Tongue (tissue), 2 donors: ENCODE data around the gene APBB2. TPM values are rescaled to one million over a fixed set of nuclear protein-coding genes. Genes with fewer than 3 reads are reported as not detected.
"Not testable (repeated sequence)": the region's sequence is repeated elsewhere in the genome, so short reads cannot be mapped to it uniquely, and the experiment has no call there.

Source experiments
- DNase-seq: peaks from one replicate; pipeline ENCODE4 v3.0.0-alpha.2; 2015
- total RNA-seq: library from RNA; depleted of rRNA; stranded (reverse); fragments of >200 nt; gene quantifications from one replicate; pipeline ENCODE4 v1.2.3, GENCODE V29; 2014

The APBB2 gene
- total RNA-seq, 1 donor from 2014 or later = 80.0 TPM

DNA sequence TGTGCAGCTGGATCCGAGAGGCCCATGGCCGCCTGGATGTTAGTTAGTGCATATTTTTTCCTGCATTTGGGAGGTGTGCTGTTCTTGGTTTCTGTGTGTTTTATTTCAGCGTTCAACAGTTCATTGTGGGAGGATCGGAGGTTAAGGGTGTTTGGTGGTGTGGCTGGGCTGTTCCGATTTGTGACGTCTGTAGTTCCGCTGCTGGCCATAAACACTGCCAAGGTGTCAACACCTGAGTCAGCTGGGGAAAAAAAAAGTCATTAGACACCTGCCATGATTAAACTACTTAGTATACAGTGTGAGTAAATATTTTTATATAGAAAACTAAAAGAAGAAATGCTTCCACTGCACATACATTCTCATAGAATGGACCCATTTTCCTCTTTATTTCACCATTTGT, 200.2 kb downstream of the APBB2 start:
- no peak for DNase-seq

DNA sequence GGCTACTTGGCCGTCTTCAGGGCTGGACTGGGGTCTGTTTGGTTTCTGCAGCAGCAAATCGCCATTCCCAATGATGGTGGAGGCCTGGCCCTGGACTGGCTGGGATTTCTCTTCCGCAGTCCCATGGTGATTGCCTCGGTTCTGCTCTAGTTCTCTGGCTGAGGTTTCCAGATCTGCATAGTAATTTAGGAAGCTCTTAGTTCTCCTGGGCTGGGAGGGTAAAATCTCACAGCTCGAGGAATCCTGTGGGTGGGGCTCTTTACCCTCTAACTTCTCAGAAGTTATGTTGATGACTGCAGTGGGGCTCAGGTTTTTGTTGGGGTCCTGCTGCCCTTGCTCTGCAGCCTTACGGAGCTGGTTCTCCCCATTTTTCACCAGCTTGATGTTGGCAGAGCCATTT, 200.6 kb downstream of the APBB2 start:
- DNase-seq = no peak

DNA sequence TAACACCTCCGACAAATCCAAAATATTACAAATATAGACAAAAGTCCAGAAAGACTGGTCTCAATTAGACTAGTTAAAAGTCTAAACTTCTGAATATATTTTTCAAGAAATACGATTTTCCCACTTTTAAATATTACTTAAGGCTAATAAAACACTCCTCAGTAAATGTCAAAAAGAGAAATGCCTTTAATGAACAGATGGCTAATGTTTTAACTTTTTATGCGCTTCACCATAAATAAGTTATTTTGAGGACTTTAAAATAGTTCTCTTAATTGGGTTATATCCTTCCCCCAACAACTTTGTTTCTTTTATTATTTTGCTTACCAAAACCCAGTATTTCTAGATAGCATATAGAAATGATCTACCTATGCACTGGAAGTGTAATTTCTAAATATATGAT, 201.4 kb downstream of the APBB2 start:
- no peak for DNase-seq

DNA sequence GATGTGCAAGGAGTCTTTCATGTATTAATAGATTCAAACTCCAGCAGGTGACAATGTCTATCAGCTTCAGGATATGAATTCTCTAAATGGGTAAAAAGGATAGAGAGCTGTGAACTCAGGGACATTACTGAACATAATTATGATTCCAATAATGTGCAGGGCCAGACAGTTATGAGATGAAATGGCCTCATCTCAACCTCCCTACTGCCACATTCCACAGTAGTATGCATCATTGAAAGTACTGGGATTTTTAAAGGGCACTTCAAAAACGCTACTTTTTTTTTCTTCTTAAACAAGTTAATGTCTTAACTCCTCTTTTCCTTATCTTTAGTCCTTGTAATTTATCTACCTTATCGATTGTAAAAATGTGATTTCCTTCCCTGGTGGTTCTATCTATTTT, 202.0 kb downstream of the APBB2 start:
- no peak for DNase-seq

DNA sequence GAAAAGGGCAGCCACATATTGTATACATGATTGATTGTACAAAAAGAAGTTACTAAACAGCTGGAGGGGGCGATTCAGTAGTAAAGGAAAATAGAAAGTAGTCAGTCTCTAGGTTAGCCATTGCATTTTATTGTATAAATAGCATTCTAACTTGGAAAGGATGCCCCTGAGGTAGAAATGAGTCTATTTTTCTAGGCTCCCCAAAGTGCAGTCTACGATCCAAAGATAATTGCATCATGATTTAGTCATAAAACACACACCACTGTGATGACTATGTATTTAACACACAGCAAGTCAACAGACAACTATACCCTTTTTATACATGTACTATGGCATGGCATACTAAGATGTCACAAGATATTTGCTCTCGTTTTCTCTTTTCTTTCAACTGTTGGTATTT, 204.9 kb downstream of the APBB2 start:
- no peak for DNase-seq

DNA sequence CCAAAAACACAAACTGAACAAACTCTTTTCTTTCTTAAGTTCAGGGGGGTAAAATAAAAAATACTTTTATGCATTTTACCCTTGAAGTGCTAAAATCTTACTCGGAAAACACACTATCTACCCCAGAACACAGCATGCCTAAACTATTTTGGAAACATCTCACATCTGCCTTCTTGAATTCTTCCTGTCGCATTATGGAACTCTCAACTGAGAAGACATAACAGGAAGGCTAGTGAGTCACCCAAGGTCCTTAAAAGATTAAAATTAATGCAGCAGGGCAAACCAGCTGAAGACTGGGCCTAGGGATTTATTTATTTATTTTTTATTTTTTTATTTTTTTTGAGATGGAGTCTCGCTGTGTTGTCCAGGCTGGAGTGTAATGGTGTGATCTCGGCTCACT, 208.2 kb downstream of the APBB2 start:
- DNase-seq = no peak

DNA sequence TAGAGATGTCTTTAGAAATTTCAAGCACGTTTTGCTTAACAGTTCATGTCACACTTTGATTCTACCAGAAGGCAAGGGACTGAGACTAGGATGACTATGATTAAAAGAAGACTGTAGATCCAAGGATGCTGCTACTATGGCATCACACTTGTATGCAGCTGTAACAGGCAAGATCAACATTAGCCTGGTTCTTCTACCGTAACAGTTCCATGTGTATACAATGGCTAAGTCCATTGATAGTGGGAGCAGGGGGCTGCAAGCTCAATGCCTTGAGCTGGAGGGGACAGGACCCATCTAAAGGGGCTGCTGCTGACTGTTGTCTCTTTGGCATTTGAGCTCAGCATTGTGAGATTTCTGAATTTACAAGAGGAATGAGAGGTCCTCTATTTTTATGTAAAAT, 212.0 kb downstream of the APBB2 start:
- DNase-seq = no peak

DNA sequence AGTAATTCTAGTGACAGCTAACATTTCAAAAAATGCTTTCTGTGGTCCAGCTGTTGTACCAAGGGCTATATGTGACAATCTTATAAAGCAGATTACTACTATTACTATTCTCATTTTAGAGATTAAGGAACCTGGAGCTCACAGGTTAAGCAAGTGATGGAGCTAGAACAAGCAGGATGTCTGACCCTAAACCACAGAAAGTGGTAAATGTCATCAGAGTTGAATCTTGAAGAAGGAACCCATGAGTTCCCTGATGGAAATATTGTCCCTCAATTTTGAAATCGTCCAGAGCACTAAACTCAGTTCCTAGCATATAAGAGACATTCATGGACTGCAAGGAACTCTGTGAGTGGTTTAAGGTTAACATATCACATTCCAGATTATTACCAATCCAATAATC, 214.0 kb downstream of the APBB2 start:
- no peak for DNase-seq

DNA sequence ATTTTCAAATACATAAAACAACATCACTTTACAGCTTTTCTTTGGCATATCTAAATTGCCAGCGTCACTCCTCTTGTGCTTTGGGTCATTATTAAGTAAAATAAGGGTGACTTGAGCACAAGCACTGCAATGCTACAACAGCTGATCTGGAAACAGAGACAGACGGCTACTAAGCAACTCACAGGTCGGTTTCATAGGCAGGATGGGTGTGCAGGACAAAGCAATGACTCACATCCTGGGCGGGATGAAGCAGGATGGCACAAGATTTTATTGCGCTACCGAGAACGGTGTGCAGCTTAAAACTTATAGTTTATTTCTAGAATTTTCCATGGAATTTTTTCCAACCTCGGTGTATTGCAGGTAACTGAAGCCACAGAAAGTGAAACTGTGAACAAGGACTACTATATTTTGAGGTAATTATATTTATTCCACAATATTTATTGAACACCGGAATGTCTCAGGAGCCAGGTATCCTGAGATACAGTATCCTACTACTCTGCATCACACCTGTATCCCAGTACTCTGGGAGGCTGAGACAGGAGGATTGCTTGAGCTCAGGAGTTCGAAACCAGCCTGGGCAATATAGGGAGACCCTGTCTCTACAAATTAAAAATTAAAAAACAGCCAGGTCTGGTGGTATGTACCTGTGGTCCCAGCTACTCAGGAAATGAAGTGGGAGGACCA, 215.5 kb downstream of the APBB2 start:
- DNase-seq = no peak

DNA sequence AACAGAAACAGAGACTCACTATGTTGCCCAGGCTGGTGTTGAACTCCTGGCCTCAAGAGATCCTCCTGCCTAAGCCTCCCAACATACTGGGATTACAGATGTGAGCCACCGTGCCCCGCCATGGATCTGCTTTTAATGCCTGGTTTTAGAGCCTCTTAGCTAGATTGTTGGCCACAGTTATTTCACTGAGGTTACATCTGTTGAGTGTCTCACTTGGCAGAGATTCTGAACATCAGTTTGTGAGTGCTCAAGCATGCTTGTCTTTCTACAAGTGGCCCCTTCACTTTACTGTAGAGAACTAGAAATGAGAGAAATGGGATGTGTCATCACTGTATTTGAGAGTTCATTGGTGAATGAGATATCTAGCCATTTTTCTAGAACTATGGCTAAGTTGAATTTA, 218.5 kb downstream of the APBB2 start:
- no peak for DNase-seq

DNA sequence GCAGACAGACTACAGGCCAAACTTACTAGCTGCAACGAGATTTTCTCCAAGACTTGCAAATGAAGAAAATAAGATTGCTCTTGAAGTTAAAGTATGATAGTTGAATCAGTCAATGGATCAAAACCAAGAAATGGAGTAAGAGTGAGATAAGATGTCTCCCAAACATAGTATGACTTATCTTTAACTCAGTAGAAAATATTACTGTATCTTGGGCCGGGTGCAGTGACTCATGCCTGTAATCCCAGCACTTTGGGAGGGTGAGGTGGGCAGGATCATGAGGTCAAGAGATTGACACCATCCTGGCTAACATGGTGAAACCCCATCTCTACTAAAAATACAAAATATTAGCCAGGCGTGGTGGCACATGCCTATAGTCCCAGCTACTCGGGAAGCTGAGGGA, 220.0 kb downstream of the APBB2 start:
- DNase-seq = not testable (repeated sequence)

DNA sequence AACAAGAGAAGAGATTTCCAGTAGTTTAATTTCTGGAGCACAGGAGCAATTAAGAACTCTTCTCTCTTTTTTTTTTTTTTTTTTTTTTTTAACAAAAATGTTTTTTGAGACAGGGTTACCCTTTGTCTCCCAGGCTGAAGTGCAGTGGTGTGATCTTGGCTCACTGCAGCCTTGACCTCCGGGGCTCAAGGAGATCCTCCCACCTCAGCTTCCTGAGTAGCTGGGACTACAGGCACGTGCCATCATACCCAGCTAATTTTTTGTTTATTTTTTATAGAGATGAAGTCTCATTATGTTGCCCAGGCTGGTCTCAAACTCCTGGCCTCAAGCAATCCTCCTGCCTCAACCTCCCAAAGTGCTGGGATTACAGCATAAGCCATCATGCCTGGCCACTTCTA, 221.0 kb downstream of the APBB2 start:
- not testable (repeated sequence) for DNase-seq

DNA sequence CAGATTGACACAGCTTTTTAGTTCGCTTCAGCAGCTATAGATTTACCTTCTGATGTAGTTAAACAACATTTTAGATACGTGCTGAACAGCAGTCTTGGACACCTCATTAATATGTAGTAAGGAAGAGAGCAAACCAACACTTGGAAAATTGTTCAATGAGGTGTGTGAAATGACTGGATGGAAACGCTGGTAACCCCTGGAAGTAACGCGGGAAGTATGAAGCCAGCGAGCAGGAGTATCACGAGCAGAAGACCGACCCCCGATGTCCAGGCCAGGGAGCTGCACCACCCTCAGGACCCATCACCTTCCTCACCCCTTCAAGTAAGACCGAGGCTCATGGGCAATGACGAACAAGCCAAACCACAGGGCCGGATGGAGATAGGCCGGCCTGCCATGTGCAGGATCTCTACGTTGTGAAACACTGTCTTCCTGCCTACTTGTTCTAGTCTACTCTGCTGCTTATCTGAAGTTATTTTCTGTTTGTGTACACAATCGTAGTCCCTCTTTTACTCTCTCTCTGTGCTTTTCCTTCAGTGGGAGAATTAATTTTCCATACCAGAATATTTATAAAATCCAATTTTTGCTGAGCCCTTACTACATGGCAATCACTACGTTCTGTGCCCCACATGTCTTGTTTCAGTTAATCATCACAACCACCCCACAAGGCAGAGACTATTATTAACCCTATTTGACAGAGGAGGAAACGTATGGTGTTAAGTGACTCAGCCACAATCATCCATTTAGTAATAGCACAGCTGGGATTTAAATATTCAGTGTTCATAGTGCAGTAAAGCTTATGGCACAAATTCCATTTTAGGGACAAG, 221.7 kb downstream of the APBB2 start:
- no peak for DNase-seq

DNA sequence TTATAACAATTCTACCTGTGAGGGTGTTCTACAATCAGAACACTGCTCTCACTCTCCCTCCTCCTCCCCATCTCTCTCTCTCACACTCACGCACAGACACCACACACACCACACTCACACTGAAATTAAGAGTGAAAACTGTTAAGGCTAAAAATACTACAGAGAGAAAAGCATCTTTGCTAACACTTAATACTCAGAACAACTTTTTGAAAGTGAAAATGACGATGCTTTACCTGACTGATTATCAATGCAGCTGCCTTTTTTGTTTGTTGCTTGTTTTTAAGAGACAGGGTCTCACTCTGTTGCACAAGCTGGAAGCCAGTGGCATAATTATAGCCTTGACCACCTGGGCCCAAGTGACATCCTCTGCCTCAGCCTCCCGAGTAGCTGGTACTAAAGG, 222.4 kb downstream of the APBB2 start:
- DNase-seq = no peak

DNA sequence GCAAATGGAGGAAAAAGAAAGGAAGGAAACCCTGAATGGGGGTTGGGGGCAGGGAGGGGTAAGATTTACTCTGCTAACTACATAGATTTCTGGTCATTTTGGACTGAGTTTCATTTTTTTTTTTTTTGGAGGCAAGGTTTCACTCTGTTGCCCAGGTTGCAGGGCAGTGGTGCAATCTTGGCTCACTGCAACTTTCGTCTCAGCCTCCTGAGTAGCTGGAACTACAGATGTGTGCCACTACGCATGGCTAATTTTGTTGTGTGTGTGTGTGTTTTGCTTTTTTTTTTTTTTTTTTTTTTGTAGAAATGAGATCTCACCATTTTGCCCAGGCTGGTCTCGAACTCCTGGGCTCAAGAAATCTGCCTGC, 223.5 kb downstream of the APBB2 start:
- DNase-seq = no peak

DNA sequence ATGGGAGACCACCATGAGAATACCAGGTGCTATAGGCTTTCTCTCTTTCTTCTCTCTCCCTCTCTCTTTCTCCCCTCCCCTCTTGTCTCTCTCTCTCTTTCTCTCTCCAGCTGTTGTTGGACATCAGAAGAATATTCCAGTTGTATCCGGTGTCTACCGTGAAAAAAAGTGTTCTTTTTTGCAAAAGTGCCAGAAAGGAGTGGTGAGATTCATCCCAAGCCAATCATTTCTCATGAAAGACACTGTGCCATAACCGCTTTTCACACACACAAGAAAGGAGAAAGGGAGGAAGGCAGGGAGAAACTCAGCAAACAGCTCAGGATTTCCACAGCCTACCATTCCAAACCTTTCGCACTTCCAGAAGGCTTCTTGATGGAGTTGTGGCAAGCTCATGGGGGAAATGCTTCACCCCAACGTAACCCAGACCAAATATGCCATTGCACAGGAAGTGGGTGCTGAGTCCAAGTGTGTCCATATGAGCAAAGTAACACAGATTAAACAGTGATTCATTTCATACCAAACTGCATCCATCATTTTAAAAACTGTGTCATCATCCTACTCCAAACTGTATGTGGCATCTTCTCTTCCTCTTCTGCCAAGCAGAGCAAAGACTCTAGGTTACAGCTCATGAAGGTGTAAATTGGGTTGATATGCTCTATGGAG, 224.0 kb downstream of the APBB2 start:
- DNase-seq = peak; percentile 48

DNA sequence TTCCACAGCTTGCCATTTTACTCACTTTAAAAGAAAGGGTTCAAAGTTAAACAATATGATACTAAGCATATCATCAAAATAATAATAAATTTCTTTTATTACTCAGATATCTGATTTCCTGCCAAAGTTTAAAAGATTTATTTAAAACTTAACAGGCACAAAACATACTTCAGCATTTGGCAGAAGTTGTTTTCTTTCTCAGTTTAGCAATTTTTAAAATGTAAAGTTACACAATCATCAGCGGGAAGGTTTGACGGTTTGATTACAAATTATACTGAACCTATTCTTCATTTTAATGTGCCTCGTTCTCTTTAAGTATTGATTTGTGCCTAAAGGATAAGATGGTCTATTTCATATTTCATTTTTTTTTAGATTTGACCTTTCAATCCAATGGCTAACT, 227.2 kb downstream of the APBB2 start:
- no peak for DNase-seq

DNA sequence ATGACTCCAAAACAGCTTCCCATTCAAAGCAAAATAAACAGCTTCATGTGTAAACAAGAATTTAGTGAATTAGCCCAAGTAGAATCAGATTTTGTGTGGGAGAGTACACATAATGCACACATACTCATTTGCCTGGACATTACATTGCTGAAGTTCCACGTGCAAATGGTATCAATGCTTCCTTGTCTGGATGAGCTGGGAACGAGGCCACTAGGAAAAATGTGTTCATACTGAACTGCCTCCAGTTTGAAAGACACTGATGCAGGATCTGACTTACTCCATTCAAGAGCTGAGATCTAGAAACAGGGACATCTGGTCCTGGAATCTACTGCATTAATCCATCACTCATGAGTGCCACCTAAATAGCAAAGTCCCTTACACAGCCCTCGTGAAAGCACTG, 228.0 kb downstream of the APBB2 start:
- peak; percentile 22 for DNase-seq

DNA sequence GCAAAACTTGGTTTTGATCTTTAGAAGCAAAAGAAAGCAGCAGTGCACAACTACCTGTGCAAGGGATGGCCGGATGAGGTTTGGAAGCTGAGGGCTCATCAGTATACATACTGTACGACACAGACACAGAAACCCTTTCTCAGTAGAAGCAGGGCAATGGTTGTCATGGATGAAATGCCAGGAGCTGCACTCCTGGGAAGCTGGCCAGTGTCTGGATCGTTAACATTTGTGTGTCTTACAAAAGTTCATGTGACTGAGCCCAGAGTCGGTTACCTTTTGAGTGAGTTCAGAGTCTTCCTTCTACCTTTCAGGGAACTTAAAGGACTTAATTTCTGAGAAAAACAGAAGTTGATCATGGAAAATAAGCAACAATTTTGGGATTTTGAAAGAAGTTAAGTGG, 230.3 kb downstream of the APBB2 start:
- no peak for DNase-seq

DNA sequence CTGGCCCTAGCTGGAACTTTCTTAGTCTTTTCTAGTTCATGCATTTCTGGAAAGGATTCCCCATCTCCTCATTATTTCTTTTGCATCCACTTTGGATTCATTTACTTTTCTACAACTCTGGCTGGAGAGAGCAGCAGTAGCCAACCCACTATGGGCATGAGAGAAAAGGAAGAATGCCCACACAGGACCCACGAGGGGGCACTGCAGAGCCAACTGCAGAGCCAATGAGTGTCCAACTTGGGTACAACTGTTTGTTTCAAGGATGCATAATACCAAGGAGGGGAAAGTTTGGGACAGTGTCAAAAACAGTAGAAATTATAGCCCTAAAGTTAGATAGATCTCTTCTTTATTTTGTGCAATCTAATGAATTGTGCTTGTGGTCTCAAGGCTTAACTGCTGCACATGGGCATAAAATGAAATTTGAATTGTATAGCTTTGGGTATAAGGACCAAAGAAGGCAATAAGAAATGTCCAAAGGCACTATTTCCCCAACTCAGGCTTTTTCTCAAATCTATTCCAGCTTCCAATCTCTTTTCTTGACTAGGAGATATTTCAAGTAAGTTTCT, 233.9 kb downstream of the APBB2 start:
- no peak for DNase-seq

DNA sequence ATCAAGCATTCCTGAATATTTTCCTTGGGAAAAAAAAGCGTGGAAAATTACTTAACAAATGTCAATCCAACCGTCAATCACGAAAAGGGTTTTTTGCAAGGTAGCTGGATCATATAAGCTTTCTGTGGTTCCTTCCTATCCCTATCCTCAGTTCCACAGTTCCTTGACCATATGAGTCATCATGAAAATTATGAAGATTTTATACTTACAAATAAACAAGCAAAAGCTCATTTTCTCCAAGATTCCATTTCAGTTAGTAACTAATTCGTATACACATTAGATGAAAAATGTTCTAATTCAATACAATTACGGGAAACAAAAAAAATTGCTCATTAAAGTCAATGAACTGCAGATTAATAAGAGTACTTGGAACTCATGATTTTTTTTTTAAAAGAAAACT, 235.8 kb downstream of the APBB2 start:
- DNase-seq = no peak

DNA sequence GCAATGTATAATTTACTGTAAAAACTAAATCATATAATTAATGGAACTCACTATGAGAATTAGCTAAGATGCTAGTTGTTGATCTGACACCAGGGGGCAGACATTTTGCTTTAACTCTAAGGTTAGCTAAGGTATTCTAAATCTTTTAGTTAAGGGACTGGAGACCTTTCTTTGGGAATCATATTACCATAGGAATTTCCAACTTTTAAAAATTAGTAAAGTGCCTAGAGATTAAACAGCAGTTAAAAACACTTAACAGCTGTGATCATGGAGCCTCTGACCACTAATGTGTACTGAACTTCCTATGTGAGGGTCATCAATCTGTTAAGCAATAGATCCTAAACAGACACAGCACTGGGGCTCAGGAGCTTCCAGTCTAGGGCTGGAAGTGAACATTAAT, 238.0 kb downstream of the APBB2 start:
- peak; percentile 76 for DNase-seq

DNA sequence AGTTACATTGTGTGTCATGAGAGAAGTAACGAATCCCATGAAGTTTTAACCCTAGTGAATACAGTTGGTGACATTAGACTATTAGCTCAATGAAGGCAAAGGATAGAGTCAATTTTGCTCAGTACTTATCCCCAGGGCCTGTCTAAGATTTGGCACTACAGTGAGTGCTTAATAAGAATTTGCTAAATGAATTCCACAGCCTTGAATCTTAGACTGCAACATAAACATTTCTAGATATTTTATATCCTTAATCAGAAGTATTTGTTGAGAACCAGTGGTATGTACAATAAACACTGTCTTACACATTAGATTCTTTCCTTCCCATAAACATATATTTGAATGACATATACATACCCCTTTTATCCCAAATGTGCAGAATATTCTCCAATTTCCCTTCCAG, 241.6 kb downstream of the APBB2 start:
- no peak for DNase-seq
